HCT116 (cell line): ENCODE results near the gene HDAC10. TPM values are rescaled to one million over a fixed set of nuclear protein-coding genes. Genes with fewer than 3 reads are reported as not detected.
A peak's percentile ranks its signal among the peaks of the same experiment; 100 is the strongest.

Source experiments
- ATAC-seq: fragments of 200-7000 bp; cut with Tn5 transposase; 2 replicates; pipeline ENCODE4 v1.9.1; 2020; ENCODE audit warnings: mild to moderate bottlenecking, moderate library complexity
- BruUV-seq: library from RNA; stranded (reverse); fragments of 400-500 nt; replicated peaks from 2 replicates; lab custom pipeline; 2021; lab: Mats Ljungman, UMichigan
- CTCF ChIA-PET: fragments of 300-600 bp; sonication (Branson Sonifier 250); formaldehyde crosslinking; loops from one replicate; lab custom pipeline; 2021; ENCODE audit warnings: antibody characterized with exemption; lab: Charles Lee
- POLR2A ChIA-PET: fragments of 300-600, 350-600 bp; sonication (Branson Sonifier 250); formaldehyde crosslinking; loops from one replicate; lab custom pipeline; 2021; ENCODE audit warnings: antibody characterized with exemption; lab: Charles Lee
- RAD21 ChIA-PET, 2 experiments: fragments of 300-600 bp; sonication (Branson Sonifier 250); formaldehyde crosslinking; loops; one replicate each; lab custom pipeline; 2023; ENCODE audit warnings: low total read pairs in 2 of 2; ENCODE audit not compliant: uncharacterized antibody in 2 of 2, unreplicated experiment in 2 of 2, low non-redundant PET in 1 of 2; lab: Charles Lee
- DNase-seq: peaks from one replicate; pipeline ENCODE4 v3.0.0-alpha.2; 2010; ENCODE audit warnings: low read depth, low spot score
- H2AFZ ChIP-seq: fragments of 200-600 bp; shearing (Covaris generic), sonication (generic); 2 replicates; pipeline ENCODE4 v1.6.1; 2017; ENCODE audit warnings: low read depth, mixed run types, mixed read lengths, antibody characterized with exemption, low read length; ENCODE audit not compliant: poor library complexity, severe bottlenecking
- H3K27ac ChIP-seq: 2 replicates; pipeline ENCODE4 v1.5.1; 2012; ENCODE audit warnings: low read depth, low read length
- H3K27me3 ChIP-seq: fragments of 200-600 bp; sonication (generic); 2 replicates; pipeline ENCODE4 v1.6.1; 2016; ENCODE audit warnings: mixed run types, low read length, mixed read lengths; ENCODE audit not compliant: insufficient read depth
- H3K36me3 ChIP-seq, 2 experiments: fragments of 200-500 bp in 1 of 2; fragments of 200-600 bp in 1 of 2; sonication (Bioruptor generic) in 1 of 2; sonication (generic) in 1 of 2; 2 replicates each; pipeline versions ENCODE4 v1.5.1 to v1.6.1; 2014 to 2016; ENCODE audit warnings: low read length in 2 of 2, inconsistent platforms in 1 of 2, mixed read lengths in 1 of 2, mixed run types in 1 of 2; ENCODE audit not compliant: insufficient read depth in 2 of 2, control insufficient read depth in 1 of 2
- H3K4me1 ChIP-seq, 2 experiments: fragments of 200-600 bp in 1 of 2; sonication (generic) in 1 of 2; 2 replicates each; pipeline versions ENCODE4 v1.5.1 to v1.6.1; 2012 to 2017; ENCODE audit warnings: low read length in 2 of 2, inconsistent platforms in 1 of 2, mild to moderate bottlenecking in 1 of 2, mixed read lengths in 1 of 2, mixed run types in 1 of 2, moderate library complexity in 1 of 2; ENCODE audit not compliant: insufficient read depth in 2 of 2, control insufficient read depth in 1 of 2
- H3K4me2 ChIP-seq: fragments of 200-600 bp; sonication (generic); 2 replicates; pipeline ENCODE4 v1.6.1; 2017; ENCODE audit warnings: mixed run types, low read length, mixed read lengths
- H3K4me3 ChIP-seq, 2 experiments: fragments of 200-600 bp in 1 of 2; sonication (generic) in 1 of 2; replicated peaks in 1 of 2; 2 replicates each; pipeline ENCODE4 v1.5.1; 2011 to 2016; ENCODE audit warnings: low read length in 2 of 2, control low read depth in 1 of 2, low read depth in 1 of 2, mild to moderate bottlenecking in 1 of 2, mixed read lengths in 1 of 2, mixed run types in 1 of 2
- H3K79me2 ChIP-seq: fragments of 200-600 bp; sonication (generic); 2 replicates; pipeline ENCODE4 v1.6.1; 2017; ENCODE audit warnings: mild to moderate bottlenecking, mixed run types, low read length, moderate library complexity, mixed read lengths; ENCODE audit not compliant: insufficient read depth
- H3K9ac ChIP-seq: fragments of 200-600 bp; sonication (generic); 2 replicates; pipeline ENCODE4 v1.6.1; 2016; ENCODE audit warnings: low read length, mixed read lengths
- H3K9me2 ChIP-seq: fragments of 200-600 bp; sonication (generic), shearing (Covaris generic); 2 replicates; pipeline ENCODE4 v1.6.1; 2017; ENCODE audit warnings: mixed run types, mild to moderate bottlenecking, moderate library complexity; ENCODE audit not compliant: insufficient read depth
- H3K9me3 ChIP-seq, 2 experiments: fragments of 200-500 bp in 1 of 2; fragments of 200-600 bp in 1 of 2; sonication (Bioruptor generic) in 1 of 2; sonication (generic) in 1 of 2; 2 replicates each; pipeline ENCODE4 v1.6.1; 2014 to 2017; ENCODE audit warnings: low read length in 2 of 2, mixed read lengths in 2 of 2, inconsistent platforms in 1 of 2, low read depth in 1 of 2, mild to moderate bottlenecking in 1 of 2, mixed run types in 1 of 2, moderate library complexity in 1 of 2; ENCODE audit not compliant: control insufficient read depth in 1 of 2, insufficient read depth in 1 of 2
- H4K20me1 ChIP-seq: fragments of 200-600 bp; sonication (generic), shearing (Covaris generic); 2 replicates; pipeline ENCODE4 v1.6.1; 2017; ENCODE audit warnings: mixed run types, mild to moderate bottlenecking, moderate library complexity; ENCODE audit not compliant: insufficient read depth
- EZH2phosphoT487 ChIP-seq: fragments of 200-600 bp; IDR thresholded peaks from 2 replicates; pipeline ENCODE4 v1.6.1; 2018; ENCODE audit warnings: antibody characterized with exemption, borderline replicate concordance
- FOSL1 ChIP-seq: IDR thresholded peaks from 2 replicates; pipeline ENCODE4 v1.6.1; 2012; ENCODE audit warnings: low read depth
- JUND ChIP-seq: IDR thresholded peaks from 2 replicates; pipeline ENCODE4 v1.6.1; 2012
- POLR2A ChIP-seq: IDR thresholded peaks from 2 replicates; pipeline ENCODE4 v1.7.0; 2011; ENCODE audit warnings: borderline replicate concordance; ENCODE audit not compliant: insufficient read depth, insufficient read length; ENCODE audit errors: extremely low read depth
- RAD21 ChIP-seq: IDR thresholded peaks from 2 replicates; pipeline ENCODE4 v1.6.1; 2012; ENCODE audit warnings: low read depth, mild to moderate bottlenecking
- SIN3A ChIP-seq: IDR thresholded peaks from 2 replicates; pipeline ENCODE4 v1.6.1; 2012; ENCODE audit warnings: low read depth
- SP1 ChIP-seq: IDR thresholded peaks from 2 replicates; pipeline ENCODE4 v1.6.1; 2012; ENCODE audit warnings: low read depth
- SRF ChIP-seq: IDR thresholded peaks from 2 replicates; pipeline ENCODE4 v1.6.1; 2012; ENCODE audit warnings: low read depth
- TCF7L2 ChIP-seq: IDR thresholded peaks from 2 replicates; pipeline ENCODE4 v1.7.0; 2011; ENCODE audit warnings: borderline replicate concordance, inconsistent platforms; ENCODE audit not compliant: insufficient read depth, insufficient read length; ENCODE audit errors: extremely low read depth
- YY1 ChIP-seq: IDR thresholded peaks from 2 replicates; pipeline ENCODE4 v1.6.1; 2011; ENCODE audit warnings: low read length, low read depth, moderate library complexity, mild to moderate bottlenecking; ENCODE audit not compliant: insufficient replicate concordance; ENCODE audit errors: extremely low read depth
- ZFX ChIP-seq: fragments of 450-650 bp; IDR thresholded peaks from 2 replicates; pipeline ENCODE4 v1.6.1; 2017
- ZNF274 ChIP-seq: fragments of 200-500 bp; sonication (Bioruptor generic); IDR thresholded peaks from 2 replicates; pipeline ENCODE4 v1.6.1; 2014; ENCODE audit warnings: mild to moderate bottlenecking, low read depth, low read length, inconsistent platforms
- intact Hi-C: fragments of 100-400 bp; cut with micrococcal nuclease; formaldehyde crosslinking; loops from 2 replicates; pipeline ENCODE4 v1.10.0; 2022
- total RNA-seq: library from RNA; stranded (reverse); gene quantifications from one replicate; pipeline ENCODE4 v1.2.1, GENCODE V29; 2021; ENCODE audit not compliant: unreplicated experiment
- TF ChIP-seq, protein P1 (sequence below): IDR thresholded peaks from 2 replicates; pipeline ENCODE4 v1.6.1; 2012
- TF ChIP-seq, protein P2 (sequence below), 3 experiments: fragments of 200-600 bp in 1 of 3; sonication (generic) in 1 of 3; IDR thresholded peaks in 2 of 3; conservative IDR thresholded peaks in 1 of 3; 2 replicates each; pipeline ENCODE4 v1.5.1; 2012 to 2017; ENCODE audit warnings: low read depth in 2 of 3, low read length in 2 of 3, antibody characterized with exemption in 1 of 3, borderline replicate concordance in 1 of 3, control low read depth in 1 of 3, mild to moderate bottlenecking in 1 of 3, mixed read lengths in 1 of 3, mixed run types in 1 of 3, moderate library complexity in 1 of 3; ENCODE audit not compliant: insufficient read depth in 1 of 3
- TF ChIP-seq, protein P3 (sequence below): IDR thresholded peaks from 2 replicates; pipeline ENCODE4 v1.6.1; 2011; ENCODE audit warnings: mild to moderate bottlenecking, low read length, moderate library complexity; ENCODE audit not compliant: insufficient replicate concordance; ENCODE audit errors: extremely low read depth

The HDAC10 gene
- total RNA-seq, 1 experiment from 2014 or later = 67.5 TPM

DNA sequence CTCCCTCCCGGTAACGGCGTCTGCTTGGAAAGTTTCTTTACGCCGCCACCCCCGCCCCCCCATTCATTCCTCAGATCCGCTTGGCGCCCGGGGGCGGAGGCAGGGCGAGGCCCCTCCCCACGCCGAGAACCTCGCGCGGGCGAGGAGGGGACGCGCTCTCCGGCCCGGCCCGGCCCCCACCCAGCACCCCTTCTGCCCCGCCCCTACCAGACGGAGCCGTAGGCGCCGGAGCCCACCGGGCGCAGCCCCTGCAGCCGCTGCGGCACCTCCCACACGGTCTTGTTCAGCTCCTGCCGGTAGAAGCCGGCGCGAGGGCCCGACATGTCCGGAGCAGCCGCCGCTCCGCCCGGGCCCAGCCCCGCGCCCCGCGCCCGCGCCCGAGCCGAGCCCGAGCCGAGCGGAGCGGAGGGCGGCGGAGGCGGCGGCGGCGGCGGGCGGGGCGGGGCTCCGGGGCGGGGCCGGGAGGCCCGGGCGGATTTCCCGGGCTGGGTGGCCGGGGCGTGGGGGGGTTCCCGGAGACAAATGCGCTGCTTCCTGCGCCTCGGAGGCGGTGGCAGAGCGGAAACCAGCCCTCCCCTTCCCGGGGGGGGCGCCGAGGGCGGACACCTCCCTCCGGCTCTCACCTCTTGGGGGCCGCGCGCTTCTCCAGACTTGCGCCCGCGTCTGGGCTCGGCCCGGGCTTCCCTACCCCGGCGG, 19.1 kb upstream of the HDAC10 start, which contains the start of gene MAPK11:
Gene MAPK11 (minus strand): TSS at position 411 of the 696 bp plus-strand sequence. CDS start 88 bp downstream, at position 323.
- Histone ChIP-seq H3K4me2 (peak within 1 kb of the TSS; percentile 97), H3K36me3 (peaks cover 0 to 3% of the 10 kb centered on the region in 2 experiments; a peak in 2 of 4 replicates), H3K79me2 (no peaks in the 10 kb centered on the region; the same call in 1 of the 2 replicates), H3K27ac (peak within 1 kb of the TSS; percentile 51), H2AFZ (no peak within 1 kb of the TSS), H3K4me3 (peak within 1 kb of the TSS; percentile 55 to 65), H3K9me3 (no peaks in the 10 kb centered on the region), H3K27me3 (no peaks in the 10 kb centered on the region), H3K9ac (peak within 1 kb of the TSS; percentile 57), H4K20me1 (no peaks in the 10 kb centered on the region), H3K9me2 (no peaks in the 10 kb centered on the region), H3K4me1 (peaks cover 27 to 48% of the 10 kb centered on the region in 2 experiments)
- DNase-seq = no peak
- ChIA-PET POLR2A (no interaction called here), RAD21 (no interaction called here), CTCF (no interaction called here)
- intact Hi-C loops = no loop called here
- TF ChIP-seq, protein P1, sequence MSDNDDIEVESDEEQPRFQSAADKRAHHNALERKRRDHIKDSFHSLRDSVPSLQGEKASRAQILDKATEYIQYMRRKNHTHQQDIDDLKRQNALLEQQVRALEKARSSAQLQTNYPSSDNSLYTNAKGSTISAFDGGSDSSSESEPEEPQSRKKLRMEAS = 0 out of 2 replicates have a peak, but pooled peaks have one; percentile 21
- 0 out of 2 replicates have a peak, but pooled peaks have one; percentile 53 for TF ChIP-seq SIN3A
- no peak for TF ChIP-seq TCF7L2
- TF ChIP-seq FOSL1 = no peak
- TF ChIP-seq POLR2A = no peak
- TF ChIP-seq JUND = no peak
- no TSS peak for BruUV-seq
- peak; percentile 69 for ATAC-seq

DNA sequence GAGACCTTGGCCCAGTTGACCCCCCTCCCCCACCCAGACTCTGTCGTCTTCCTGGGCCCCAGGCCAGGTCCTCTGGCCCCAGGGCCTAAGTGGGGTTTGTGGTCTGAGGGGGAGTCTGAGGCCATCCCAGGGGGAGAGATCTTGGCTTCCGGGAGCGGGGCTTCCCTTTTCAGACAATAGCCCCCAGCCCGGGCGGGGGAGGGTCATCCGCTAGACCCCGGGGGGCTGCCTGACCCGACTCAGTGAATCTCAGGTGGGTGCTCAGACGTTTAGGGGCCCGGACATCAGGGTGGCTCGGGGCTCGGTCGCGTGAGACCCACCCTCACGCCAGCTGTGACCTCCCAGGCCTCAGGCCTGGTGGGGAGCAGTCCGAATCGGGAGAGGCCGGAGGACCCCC, 18.5 kb upstream of the HDAC10 start:
- peak overlapping the region; percentile 51 for H3K27ac ChIP-seq
- BruUV-seq = no TSS peak
- no peaks in the 10 kb centered on the region for H4K20me1 ChIP-seq
- TF ChIP-seq EZH2phosphoT487 = no peak
- TF ChIP-seq, protein P2, sequence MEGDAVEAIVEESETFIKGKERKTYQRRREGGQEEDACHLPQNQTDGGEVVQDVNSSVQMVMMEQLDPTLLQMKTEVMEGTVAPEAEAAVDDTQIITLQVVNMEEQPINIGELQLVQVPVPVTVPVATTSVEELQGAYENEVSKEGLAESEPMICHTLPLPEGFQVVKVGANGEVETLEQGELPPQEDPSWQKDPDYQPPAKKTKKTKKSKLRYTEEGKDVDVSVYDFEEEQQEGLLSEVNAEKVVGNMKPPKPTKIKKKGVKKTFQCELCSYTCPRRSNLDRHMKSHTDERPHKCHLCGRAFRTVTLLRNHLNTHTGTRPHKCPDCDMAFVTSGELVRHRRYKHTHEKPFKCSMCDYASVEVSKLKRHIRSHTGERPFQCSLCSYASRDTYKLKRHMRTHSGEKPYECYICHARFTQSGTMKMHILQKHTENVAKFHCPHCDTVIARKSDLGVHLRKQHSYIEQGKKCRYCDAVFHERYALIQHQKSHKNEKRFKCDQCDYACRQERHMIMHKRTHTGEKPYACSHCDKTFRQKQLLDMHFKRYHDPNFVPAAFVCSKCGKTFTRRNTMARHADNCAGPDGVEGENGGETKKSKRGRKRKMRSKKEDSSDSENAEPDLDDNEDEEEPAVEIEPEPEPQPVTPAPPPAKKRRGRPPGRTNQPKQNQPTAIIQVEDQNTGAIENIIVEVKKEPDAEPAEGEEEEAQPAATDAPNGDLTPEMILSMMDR (IDR thresholded peaks at IDR 0.05 in 2 of 3, conservative IDR thresholded peaks at IDR 0.05 in 1 of 3; ENCODE audit: borderline replicate concordance in 1 of 3, insufficient read depth in 1 of 3, low read depth in 2 of 3, low read length in 2 of 3) = no peak
- TF ChIP-seq, protein P1 = no peak
- TF ChIP-seq SP1 = no peak
- no peak for TF ChIP-seq YY1
- no peak for TF ChIP-seq POLR2A
- TF ChIP-seq ZFX = no peak
- TF ChIP-seq ZNF274 = no peak
- TF ChIP-seq SRF = no peak
- TF ChIP-seq RAD21 = no peak
- TF ChIP-seq, protein P3, sequence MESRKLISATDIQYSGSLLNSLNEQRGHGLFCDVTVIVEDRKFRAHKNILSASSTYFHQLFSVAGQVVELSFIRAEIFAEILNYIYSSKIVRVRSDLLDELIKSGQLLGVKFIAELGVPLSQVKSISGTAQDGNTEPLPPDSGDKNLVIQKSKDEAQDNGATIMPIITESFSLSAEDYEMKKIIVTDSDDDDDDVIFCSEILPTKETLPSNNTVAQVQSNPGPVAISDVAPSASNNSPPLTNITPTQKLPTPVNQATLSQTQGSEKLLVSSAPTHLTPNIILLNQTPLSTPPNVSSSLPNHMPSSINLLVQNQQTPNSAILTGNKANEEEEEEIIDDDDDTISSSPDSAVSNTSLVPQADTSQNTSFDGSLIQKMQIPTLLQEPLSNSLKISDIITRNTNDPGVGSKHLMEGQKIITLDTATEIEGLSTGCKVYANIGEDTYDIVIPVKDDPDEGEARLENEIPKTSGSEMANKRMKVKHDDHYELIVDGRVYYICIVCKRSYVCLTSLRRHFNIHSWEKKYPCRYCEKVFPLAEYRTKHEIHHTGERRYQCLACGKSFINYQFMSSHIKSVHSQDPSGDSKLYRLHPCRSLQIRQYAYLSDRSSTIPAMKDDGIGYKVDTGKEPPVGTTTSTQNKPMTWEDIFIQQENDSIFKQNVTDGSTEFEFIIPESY = no peak

More for the DNA sequence above, 18.5 kb upstream of the HDAC10 start:
- H3K9ac ChIP-seq = peak overlapping the region; percentile 57
- H3K36me3 ChIP-seq = no peaks in the 10 kb centered on the region
- H3K9me2 ChIP-seq = no peaks in the 10 kb centered on the region
- no peaks in the 10 kb centered on the region for H3K79me2 ChIP-seq
- peak overlapping the region; percentile 88 for H3K4me2 ChIP-seq
- no peaks in the 10 kb centered on the region for H3K27me3 ChIP-seq
- ChIA-PET POLR2A (no interaction called here), CTCF (no interaction called here), RAD21 (no interaction called here)
- ATAC-seq (0 out of 2 replicates have a peak, but pooled peaks have one; percentile 1), DNase-seq (no peak)
- peak overlapping the region; percentile 48 to 65 for H3K4me3 ChIP-seq
- peaks cover 27 to 44% of the 10 kb centered on the region in 2 experiments for H3K4me1 ChIP-seq
- no peaks in the 10 kb centered on the region for H3K9me3 ChIP-seq
- no peak overlapping the region for H2AFZ ChIP-seq
- intact Hi-C loops = no loop called here
